Muscle of leg (tissue), 11 donors: ENCODE results near the gene GPR107. TPM values are rescaled to one million over a fixed set of nuclear protein-coding genes. Genes with fewer than 3 reads are reported as not detected.
A peak's percentile ranks its signal among the peaks of the same experiment; 100 is the strongest.

Source experiments
- DNase-seq: peaks from one replicate; pipeline ENCODE4 v3.0.0; 2013
- H3K27ac ChIP-seq: one replicate; pipeline ENCODE4 v1.5.1; 2013; ENCODE audit warnings: mild to moderate bottlenecking, low read length, control low read depth
- H3K27me3 ChIP-seq: one replicate; pipeline ENCODE4 v1.6.1; 2013; ENCODE audit warnings: low read length; ENCODE audit not compliant: control insufficient read depth, insufficient read depth
- H3K36me3 ChIP-seq: one replicate; pipeline ENCODE4 v1.6.1; 2013; ENCODE audit warnings: low read length; ENCODE audit not compliant: control insufficient read depth, insufficient read depth
- H3K4me1 ChIP-seq: one replicate; pipeline ENCODE4 v1.6.1; 2013; ENCODE audit warnings: low read length; ENCODE audit not compliant: control insufficient read depth, insufficient read depth
- H3K4me3 ChIP-seq: one replicate; pipeline ENCODE4 v1.5.1; 2013; ENCODE audit warnings: low read length, control low read depth
- H3K9me3 ChIP-seq: replicated peaks from 2 replicates; pipeline ENCODE4 v1.6.1; 2013; ENCODE audit warnings: low read depth, low read length; ENCODE audit not compliant: control insufficient read depth
- WGBS: methylation state at CpG from one replicate; pipeline ENCODE4 v1.1.5; 2013; ENCODE audit warnings: missing lambda C conversion rate; ENCODE audit not compliant: insufficient coverage; 5-methylcytosine and 5-hydroxymethylcytosine counted together
- polyA plus RNA-seq, 8 donors: library from polyadenylated mRNA; unstranded; fragments of 120-200 nt; gene quantifications; one replicate each; pipeline versions ENCODE4 v1.2.1 to v1.2.3, GENCODE V29; 2013; ENCODE audit warnings: inconsistent platforms in 1 of 8, low replicate concordance in 1 of 8; ENCODE audit not compliant: insufficient read length in 8 of 8, insufficient read depth in 1 of 8
- total RNA-seq: library from RNA; stranded (reverse); fragments of 120-200 nt; gene quantifications from one replicate; pipeline ENCODE4 v1.2.4, GENCODE V29; 2013

Gene GPR107
- total and polyA plus RNA-seq, 9 donors, result 17.9 to 42.1 (median 35.7) TPM

DNA sequence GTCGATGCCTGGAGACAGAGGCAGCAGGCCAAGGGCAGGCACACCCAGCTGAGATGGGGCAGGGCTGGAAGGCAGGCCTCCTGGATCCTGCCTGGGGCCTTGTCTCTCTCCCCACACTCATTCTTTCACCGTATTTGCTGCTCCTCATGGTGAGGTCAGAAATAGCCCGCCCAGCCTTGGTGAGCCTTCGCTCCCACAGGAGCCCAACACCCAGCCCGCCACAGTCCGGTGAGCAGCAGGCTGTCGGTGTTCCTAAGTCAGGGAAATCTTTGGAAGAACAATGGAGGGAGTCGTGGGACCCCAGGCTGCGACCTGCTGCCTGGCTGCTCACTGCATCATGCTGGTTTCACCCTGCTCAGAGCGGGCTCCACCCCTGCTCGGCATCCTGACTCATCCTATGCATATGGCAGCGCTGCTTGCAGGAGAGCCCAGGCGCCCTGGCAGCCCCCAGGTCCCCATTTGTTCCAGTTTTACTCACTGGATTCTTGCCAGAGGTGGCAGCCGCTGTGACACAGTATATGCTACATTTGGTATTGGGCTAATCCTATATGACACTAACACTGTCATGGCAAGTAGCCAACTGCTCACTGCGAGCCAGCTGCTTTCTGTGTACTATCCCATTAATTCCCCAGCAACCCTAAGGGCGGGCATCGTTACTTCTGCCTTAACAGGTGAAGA is 65.3 kb downstream of the GPR107 start:
- 69% methylated on average over 15 of the region's 17 CpGs for WGBS
- peaks cover 57% of the 10 kb centered on the region for H3K4me1 ChIP-seq
- no peaks in the 10 kb centered on the region for H3K9me3 ChIP-seq
- H3K4me3 ChIP-seq, result no peak overlapping the region
- no peaks in the 10 kb centered on the region for H3K27me3 ChIP-seq
- peak; percentile 93 for DNase-seq
- H3K27ac ChIP-seq, result peak overlapping the region; percentile 96
- peaks cover 38% of the 10 kb centered on the region for H3K36me3 ChIP-seq

GRCh38 chr9:130119519-130120298 is 66.0 kb downstream of the GPR107 start:
- peaks cover 44% of the 10 kb centered on the region for H3K36me3 ChIP-seq
- WGBS, result 87% methylated on average over 9 of the region's 14 CpGs
- peaks cover 63% of the 10 kb centered on the region for H3K4me1 ChIP-seq
- DNase-seq, result peak; percentile 59
- no peak overlapping the region for H3K4me3 ChIP-seq
- peak overlapping the region; percentile 96 for H3K27ac ChIP-seq
- no peaks in the 10 kb centered on the region for H3K27me3 ChIP-seq
- H3K9me3 ChIP-seq, result no peaks in the 10 kb centered on the region

- Histone ChIP-seq H3K27ac (peak overlapping the region; percentile 96), H3K27me3 (no peaks in the 10 kb centered on the region), H3K9me3 (no peaks in the 10 kb centered on the region), H3K4me1 (peaks cover 63% of the 10 kb centered on the region), H3K4me3 (no peak overlapping the region), H3K36me3 (peaks cover 43% of the 10 kb centered on the region)
- 74% methylated on average over 6 of the region's 6 CpGs for WGBS
- DNase-seq, result no peak
These were observed 66.5 kb downstream of the GPR107 start for GRCh38 chr9:130120299-130120587.

DNA sequence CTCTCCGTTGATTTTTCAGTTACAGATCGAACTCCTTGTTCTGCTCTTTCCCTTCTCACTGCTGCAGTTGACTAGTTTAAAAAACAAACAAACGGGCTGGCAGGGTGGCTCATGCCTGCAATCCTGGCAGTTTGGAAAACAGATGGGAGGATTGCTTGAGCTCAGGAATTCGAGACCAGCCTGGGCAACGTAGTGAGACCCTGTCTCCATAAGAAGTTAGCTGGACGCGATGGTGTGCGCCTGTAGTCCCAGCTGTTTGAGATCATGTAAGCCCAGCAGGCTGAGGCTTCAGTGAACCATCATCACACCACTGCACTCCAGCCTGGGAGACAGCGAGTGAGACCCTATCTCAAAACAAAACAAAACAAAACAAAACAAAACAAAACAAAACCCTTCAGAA is 67.1 kb downstream of the GPR107 start:
- H3K27ac ChIP-seq, result peak overlapping the region; percentile 96
- peaks cover 63% of the 10 kb centered on the region for H3K4me1 ChIP-seq
- peaks cover 41% of the 10 kb centered on the region for H3K36me3 ChIP-seq
- no peaks in the 10 kb centered on the region for H3K27me3 ChIP-seq
- no peak overlapping the region for H3K4me3 ChIP-seq
- 21% methylated on average over 2 of the region's 9 CpGs for WGBS
- DNase-seq, result no peak
- H3K9me3 ChIP-seq, result no peaks in the 10 kb centered on the region

DNA sequence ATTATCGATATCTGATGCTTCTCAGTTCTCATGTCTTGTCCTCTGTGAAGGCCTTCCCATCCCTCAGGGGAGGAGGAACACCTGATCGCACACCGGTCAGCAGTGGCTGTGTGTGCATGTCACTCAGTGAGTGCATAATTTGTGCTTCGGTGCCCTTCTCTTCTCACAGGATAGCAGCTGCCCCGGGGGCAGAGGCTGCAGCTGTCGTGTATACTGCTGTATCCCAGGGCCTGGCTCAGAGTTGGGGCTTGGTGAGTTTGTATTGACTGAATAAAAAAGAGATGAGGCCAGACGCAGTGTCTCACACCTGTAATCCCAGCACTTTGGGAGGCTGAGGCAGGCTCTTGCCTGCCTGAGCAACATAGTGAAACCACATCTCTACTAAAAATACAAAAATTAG is 68.8 kb downstream of the GPR107 start:
- Histone ChIP-seq H3K4me1 (peaks cover 61% of the 10 kb centered on the region), H3K9me3 (no peaks in the 10 kb centered on the region), H3K36me3 (peaks cover 42% of the 10 kb centered on the region), H3K27ac (peak overlapping the region; percentile 84), H3K27me3 (no peaks in the 10 kb centered on the region), H3K4me3 (no peak overlapping the region)
- peak; percentile 78 for DNase-seq
- WGBS, result 75% methylated on average over 1 of the region's 7 CpGs

DNA sequence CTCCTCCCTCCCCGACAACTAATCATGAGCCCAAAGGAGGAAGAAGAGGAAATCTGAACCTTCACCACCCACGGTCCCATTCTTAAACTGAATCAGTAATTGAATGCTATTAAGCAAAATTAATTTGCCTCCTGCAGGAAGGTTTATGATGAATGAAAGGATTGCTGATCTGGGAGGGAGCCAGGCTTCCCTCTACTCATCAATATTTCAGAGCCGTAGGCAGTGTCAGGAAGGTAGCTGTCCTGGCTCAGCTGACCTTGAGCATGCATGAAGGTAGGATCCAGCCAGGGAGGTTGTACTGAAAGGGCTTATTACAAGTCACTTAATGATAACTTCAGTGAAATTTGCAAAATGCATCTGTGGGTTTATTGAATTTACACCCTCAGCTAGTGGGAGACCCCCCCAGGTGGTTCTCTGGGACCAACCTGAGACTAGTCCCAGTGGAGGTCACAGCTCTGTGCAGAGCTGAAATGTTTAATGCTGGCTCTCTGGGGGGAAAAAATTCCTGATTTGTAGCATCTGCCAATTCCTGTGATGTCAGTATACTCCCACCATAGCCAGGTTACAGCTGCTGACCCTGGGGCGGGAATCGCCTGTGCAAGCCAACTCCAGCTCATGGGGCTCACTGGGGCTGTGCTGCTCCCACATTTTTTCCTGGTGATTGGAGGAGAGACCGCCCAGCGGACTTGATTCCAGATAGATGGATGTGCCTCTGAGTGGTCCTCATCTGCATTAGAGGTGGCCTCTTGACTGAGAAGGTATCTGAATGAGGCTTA is 70.6 kb downstream of the GPR107 start:
- DNase-seq, result peak; percentile 47
- Histone ChIP-seq H3K27ac (no peak overlapping the region), H3K4me3 (no peak overlapping the region), H3K36me3 (peaks cover 43% of the 10 kb centered on the region), H3K9me3 (no peaks in the 10 kb centered on the region), H3K27me3 (no peaks in the 10 kb centered on the region), H3K4me1 (peaks cover 52% of the 10 kb centered on the region)
- WGBS, result no CpG with 5 or more reads among the region's 7 CpGs

DNA sequence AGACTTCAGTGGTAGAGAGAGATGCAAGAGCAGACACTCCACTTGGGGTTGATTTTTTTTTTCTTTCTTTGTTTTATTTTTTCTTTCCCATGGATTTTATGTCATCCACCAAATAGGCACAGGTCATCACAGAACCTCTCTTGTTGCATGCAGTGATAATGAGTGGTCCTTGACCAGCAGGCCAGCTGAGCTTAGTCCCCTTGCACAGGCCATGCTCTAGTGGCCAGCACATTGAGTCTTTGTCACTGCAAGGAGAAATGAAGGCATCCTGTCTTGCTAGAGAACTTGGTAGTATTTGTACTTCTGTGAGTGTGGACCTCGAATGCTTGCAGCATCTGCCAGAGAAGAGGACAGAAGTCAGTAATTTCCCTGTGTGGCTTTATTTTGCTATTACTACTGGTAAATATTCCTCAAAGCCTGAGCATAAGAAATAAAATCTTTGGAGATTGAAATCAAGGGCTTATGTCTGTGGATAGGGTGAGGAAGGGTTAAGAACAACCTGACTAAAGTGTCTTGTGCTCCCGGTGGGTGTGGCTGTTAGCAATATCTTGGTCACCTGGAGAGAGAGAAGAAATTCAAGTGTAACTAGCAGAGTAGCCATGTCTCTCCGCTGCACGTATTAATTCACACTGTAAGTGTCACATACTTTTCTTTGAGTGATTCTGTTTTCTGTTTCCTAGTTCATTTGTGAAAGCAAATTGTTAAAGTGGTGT is 73.2 kb downstream of the GPR107 start:
- Histone ChIP-seq H3K4me1 (peaks cover 45% of the 10 kb centered on the region), H3K27me3 (no peaks in the 10 kb centered on the region), H3K4me3 (no peak overlapping the region), H3K27ac (no peak overlapping the region), H3K9me3 (no peaks in the 10 kb centered on the region), H3K36me3 (peaks cover 61% of the 10 kb centered on the region)
- WGBS, result 60% methylated on average over 1 of the region's 4 CpGs
- no peak for DNase-seq

GRCh38 chr9:130128251-130128650 is 74.5 kb downstream of the GPR107 start:
- Histone ChIP-seq H3K27me3 (no peaks in the 10 kb centered on the region), H3K4me1 (peaks cover 33% of the 10 kb centered on the region), H3K36me3 (peaks cover 56% of the 10 kb centered on the region), H3K4me3 (no peak overlapping the region), H3K9me3 (no peaks in the 10 kb centered on the region), H3K27ac (peak overlapping the region; percentile 90)
- DNase-seq, result no peak
- 84% methylated on average over 4 of the region's 6 CpGs for WGBS

DNA sequence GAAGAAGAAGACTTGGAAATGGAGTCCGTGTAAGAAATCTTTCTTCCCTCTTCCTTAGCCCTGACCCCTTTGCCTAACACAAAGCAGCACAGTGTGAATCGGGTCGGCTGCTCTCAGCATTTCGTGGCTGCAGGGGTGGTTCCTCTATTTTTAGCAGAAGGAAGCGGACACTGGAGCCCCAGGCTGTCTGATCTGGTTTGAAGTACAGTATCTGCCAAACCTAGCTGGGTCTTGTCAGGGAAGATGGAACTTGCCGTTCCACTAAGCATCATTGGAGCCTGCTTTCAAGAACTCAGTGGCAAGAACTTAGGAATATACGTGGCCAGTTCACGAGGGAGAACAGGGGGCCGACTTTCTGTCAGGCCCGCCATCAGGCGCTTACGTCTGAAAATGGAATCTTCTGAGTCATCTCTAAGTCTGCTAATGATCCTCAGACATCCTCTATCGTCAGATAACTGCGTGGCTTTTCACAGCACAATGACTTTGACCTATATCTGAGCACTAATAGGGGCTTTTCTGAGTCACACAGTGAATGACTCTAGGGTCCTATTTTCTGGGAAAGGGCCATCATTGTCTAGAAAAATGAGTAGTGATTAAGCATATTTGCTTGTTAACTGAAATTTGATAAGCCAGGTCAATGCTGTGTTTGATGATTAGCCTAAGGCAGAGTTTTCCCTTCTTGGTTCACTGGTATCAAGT is 75.2 kb downstream of the GPR107 start:
- DNase-seq, result peak; percentile 81
- Histone ChIP-seq H3K9me3 (no peaks in the 10 kb centered on the region), H3K27me3 (no peaks in the 10 kb centered on the region), H3K36me3 (peaks cover 58% of the 10 kb centered on the region), H3K27ac (peak overlapping the region; percentile 90), H3K4me1 (peaks cover 30% of the 10 kb centered on the region), H3K4me3 (no peak overlapping the region)
- 70% methylated on average over 9 of the region's 14 CpGs for WGBS
